ENCODE data around the gene LAIR2. TPM values are rescaled to one million over a fixed set of nuclear protein-coding genes. Genes with fewer than 3 reads are reported as not detected.

Gene LAIR2
- total RNA-seq, 3 donors from 2014 or later, result not detected

GRCh38 chr19:54469496-54469934 is 33.1 kb upstream of the LAIR2 start:
- H3K4me1 ChIP-seq (ENCODE audit: low read depth), result peaks cover 48% of the 10 kb centered on the region
- no peak for TF ChIP-seq CTCF (IDR thresholded peaks at IDR 0.05)
- DNase-seq, result peak; percentile 77 to 82 (median 78)
- H3K4me3 ChIP-seq, result no peak overlapping the region
- no peaks in the 10 kb centered on the region for H3K9me3 ChIP-seq
- no peaks in the 10 kb centered on the region for H3K36me3 ChIP-seq (ENCODE audit: low read depth)
- peak; percentile 22 for ATAC-seq
- intact Hi-C loops (cut with DNase I, micrococcal nuclease), result no loop called here

GRCh38 chr19:54470276-54470887 is 32.2 kb upstream of the LAIR2 start:
- no peaks in the 10 kb centered on the region for H3K36me3 ChIP-seq (ENCODE audit: low read depth)
- ATAC-seq (no peak), DNase-seq (peak in 1 of 3 donors; percentile 19)
- peak overlapping the region; percentile 44 for H3K4me3 ChIP-seq
- intact Hi-C loops (cut with DNase I, micrococcal nuclease), result no loop called here
- H3K9me3 ChIP-seq, result no peaks in the 10 kb centered on the region
- H3K4me1 ChIP-seq (ENCODE audit: low read depth), result peaks cover 47% of the 10 kb centered on the region
- TF ChIP-seq CTCF (IDR thresholded peaks at IDR 0.05), result no peak

DNA sequence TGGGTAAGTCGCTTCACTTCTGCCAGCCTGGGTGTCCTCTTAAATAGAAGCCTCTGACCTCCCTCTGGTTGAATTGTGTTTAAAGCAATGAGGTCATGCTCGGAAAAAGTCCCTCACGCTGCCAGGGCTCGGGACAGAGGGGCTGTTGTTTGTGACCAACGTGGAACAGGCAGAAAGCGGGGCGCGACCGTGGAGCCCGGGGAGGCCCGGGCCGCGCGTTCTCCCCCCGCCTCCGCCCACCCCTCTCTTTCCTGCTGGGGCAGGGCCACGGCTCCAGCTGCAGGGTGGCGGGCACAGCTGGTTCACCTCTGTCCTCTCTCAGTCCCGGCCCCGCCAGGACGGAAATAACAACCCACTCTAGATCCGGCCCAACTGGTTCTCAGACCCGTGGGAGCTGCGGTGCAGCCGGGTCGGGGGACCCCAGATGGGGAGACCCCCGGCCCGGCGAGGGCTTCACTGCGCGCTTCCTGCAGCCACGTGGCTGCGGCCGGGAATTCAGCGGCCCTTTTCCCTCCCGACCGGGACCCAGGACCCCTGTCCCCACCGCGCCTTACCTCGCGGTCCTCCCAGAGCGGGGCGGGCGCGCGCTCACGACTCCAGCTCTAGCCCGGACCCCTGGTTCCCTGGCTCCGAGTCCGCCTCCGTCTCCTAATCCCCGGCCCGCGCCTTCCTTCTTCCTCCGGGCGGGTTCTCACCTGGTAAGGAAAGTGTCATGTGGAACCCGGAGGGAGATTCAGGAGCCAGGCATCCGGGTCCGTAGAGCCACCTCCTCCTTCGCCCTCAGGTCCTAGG is 31.4 kb upstream of the LAIR2 start:
- H3K4me1 ChIP-seq (ENCODE audit: low read depth), result peaks cover 38% of the 10 kb centered on the region
- peak; percentile 33 for ATAC-seq
- intact Hi-C loops (cut with DNase I, micrococcal nuclease), result no loop called here
- no peak for TF ChIP-seq CTCF (IDR thresholded peaks at IDR 0.05)
- H3K9me3 ChIP-seq, result no peaks in the 10 kb centered on the region
- peak; percentile 71 to 79 (median 75) for DNase-seq
- peak overlapping the region; percentile 44 for H3K4me3 ChIP-seq
- H3K36me3 ChIP-seq (ENCODE audit: low read depth), result no peaks in the 10 kb centered on the region

- Histone ChIP-seq H3K4me1 (ENCODE audit: low read depth) (peaks cover 35% of the 10 kb centered on the region), H3K36me3 (ENCODE audit: low read depth) (no peaks in the 10 kb centered on the region), H3K4me3 (peak within 1 kb of the TSS; percentile 36), H3K9me3 (no peaks in the 10 kb centered on the region)
- DNase-seq, result peak; percentile 86 to 88 (median 88)
- intact Hi-C loops (cut with DNase I, micrococcal nuclease), result no loop called here
- no peak for TF ChIP-seq CTCF (IDR thresholded peaks at IDR 0.05)
- peak; percentile 84 for ATAC-seq
Observed at GRCh38 chr19:54473071-54473891, 29.4 kb upstream of the LAIR2 start, which contains the start of gene CDC42EP5. TSS of gene CDC42EP5 (minus strand) at chr19:54473296. CDS start at chr19:54465547, 7,749 bp downstream.

GRCh38 chr19:54473892-54474372 is 28.7 kb upstream of the LAIR2 start:
- intact Hi-C loops (cut with DNase I, micrococcal nuclease), result no loop called here
- Histone ChIP-seq H3K4me1 (ENCODE audit: low read depth) (peaks cover 34% of the 10 kb centered on the region), H3K9me3 (no peaks in the 10 kb centered on the region), H3K4me3 (no peak overlapping the region), H3K36me3 (ENCODE audit: low read depth) (no peaks in the 10 kb centered on the region)
- no peak for ATAC-seq
- TF ChIP-seq CTCF (IDR thresholded peaks at IDR 0.05), result no peak
- peak in 1 of 3 donors; percentile 54 for DNase-seq

Measured in mucosa of descending colon (tissue), 3 donors.